ENCODE results near the gene BAAT. TPM values are rescaled to one million over a fixed set of nuclear protein-coding genes. Genes with fewer than 3 reads are reported as not detected.

The BAAT gene
- total and polyA plus RNA-seq, 2 experiments from 2014 or later: 0.19 TPM; not detected in 1

DNA sequence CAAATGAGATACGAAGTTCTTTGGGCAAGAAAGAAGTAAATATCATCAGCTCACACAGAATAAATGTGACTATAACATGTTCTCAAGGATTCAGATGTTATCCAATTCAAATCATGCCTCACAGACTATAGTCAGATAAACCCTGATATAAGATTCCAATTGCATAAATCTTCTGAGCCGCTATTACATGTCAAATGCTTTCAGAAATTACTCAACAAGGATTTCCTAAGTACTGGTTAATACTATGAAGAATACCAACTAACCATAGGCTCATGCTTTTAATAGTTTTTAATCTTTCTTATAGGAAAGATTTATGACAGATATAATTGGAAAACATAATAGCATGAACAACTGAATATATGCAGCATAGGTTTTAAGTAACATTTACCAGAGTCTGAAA, 73.6 kb downstream of the BAAT start:
- WGBS, 2 experiments (ENCODE audit: low coverage in 1 of 2, low lambda C conversion rate in 2 of 2, missing lambda C conversion rate in 2 of 2): 6 to 11% methylated on average over 2 of the region's 2 CpGs
- no peak overlapping the region for H3K4me2 ChIP-seq (ENCODE audit: unreplicated experiment)
- no peaks in the 10 kb centered on the region for H3K9me3 ChIP-seq (ENCODE audit: low read depth)
- H3K4me3 ChIP-seq: no peak overlapping the region
- no peak for DNase-seq
- no peaks in the 10 kb centered on the region for H3K4me1 ChIP-seq (ENCODE audit: insufficient read depth)
- H3K9me2 ChIP-seq (ENCODE audit: insufficient read depth): no peaks in the 10 kb centered on the region
- H3K9ac ChIP-seq: no peak overlapping the region
- H3K79me2 ChIP-seq (ENCODE audit: insufficient read depth): no peaks in the 10 kb centered on the region
- H4K20me1 ChIP-seq (ENCODE audit: insufficient read depth): no peaks in the 10 kb centered on the region
- peaks cover 35% of the 10 kb centered on the region for H3K27me3 ChIP-seq (replicated peaks; ENCODE audit: insufficient read depth)
- no peak overlapping the region for H2AFZ ChIP-seq
- no peaks in the 10 kb centered on the region for H3K36me3 ChIP-seq (ENCODE audit: low read depth)
- no peak overlapping the region for H3K27ac ChIP-seq
- in situ Hi-C loops (cut with MboI): no loop called here
- TF ChIP-seq EZH2phosphoT487 (IDR thresholded peaks at IDR 0.05; ENCODE audit: insufficient read depth, low read depth): no peak
- no peak for TF ChIP-seq EZH2 (IDR thresholded peaks at IDR 0.05; ENCODE audit: insufficient read depth, poor library complexity, severe bottlenecking)
- H3F3A ChIP-seq (ENCODE audit: insufficient read depth): no peaks in the 10 kb centered on the region

Small RNA genes within 50 kb of the gene (small RNA-seq; reads per million reads assigned to genes)
- not detected for gene RF00322 (ENCODE audit: low read depth, low replicate concordance)

Other genes with a start within 250 kb of the BAAT start
- gene MRPL50, start 13.6 kb upstream of the BAAT start, total RNA-seq (2014; rRNA removed; shearing (Covaris generic)): 5.8 and 11.5 TPM in 2 replicates
- gene MRPL50, start 13.6 kb upstream of the BAAT start, polyA plus RNA-seq (2016; fragmentation: Nextera tagmentation; extraction: Ambion mirVana): 18.0 and 19.3 TPM in 2 replicates
- 10.2 and 16.6 TPM in 2 replicates for gene ZNF189, start 13.8 kb upstream of the BAAT start, total RNA-seq (2014; rRNA removed; shearing (Covaris generic))
- 7.0 and 7.1 TPM in 2 replicates for gene ZNF189, start 13.8 kb upstream of the BAAT start, polyA plus RNA-seq (2016; fragmentation: Nextera tagmentation; extraction: Ambion mirVana)
- not detected in 2 replicates for gene ALDOB, start 50.8 kb upstream of the BAAT start, total RNA-seq (2014; rRNA removed; shearing (Covaris generic))
- 0.08 TPM in 1 of 2 replicates, not detected in the other for gene ALDOB, start 50.8 kb upstream of the BAAT start, polyA plus RNA-seq (2016; fragmentation: Nextera tagmentation; extraction: Ambion mirVana)
- 23.9 and 26.3 TPM in 2 replicates for gene RNF20, start 148.8 kb upstream of the BAAT start, total RNA-seq (2014; rRNA removed; shearing (Covaris generic))
- gene RNF20, start 148.8 kb upstream of the BAAT start, polyA plus RNA-seq (2016; fragmentation: Nextera tagmentation; extraction: Ambion mirVana): 29.5 and 34.3 TPM in 2 replicates
- not detected in 2 replicates for gene PPP3R2, start 210.0 kb upstream of the BAAT start, total RNA-seq (2014; rRNA removed; shearing (Covaris generic))
- not detected in 2 replicates for gene PPP3R2, start 210.0 kb upstream of the BAAT start, polyA plus RNA-seq (2016; fragmentation: Nextera tagmentation; extraction: Ambion mirVana)